IgD-negative memory B cell (primary cell): ENCODE measurements around the gene UFC1. TPM values are rescaled to one million over a fixed set of nuclear protein-coding genes. Genes with fewer than 3 reads are reported as not detected.
A peak's percentile ranks its signal among the peaks of the same experiment; 100 is the strongest.

ENCODE experiments used
- H3K27ac Mint-ChIP-seq, 3 donors: one replicate each; pipeline ENCODE4 v1.8.0; 2020 to 2022; ENCODE audit warnings: mild to moderate bottlenecking in 3 of 3, mixed read lengths in 3 of 3, moderate library complexity in 1 of 3
- H3K27me3 Mint-ChIP-seq: one replicate; pipeline ENCODE4 v1.8.0; 2021; ENCODE audit warnings: mixed read lengths
- H3K36me3 Mint-ChIP-seq: one replicate; pipeline ENCODE4 v1.8.0; 2020; ENCODE audit warnings: mild to moderate bottlenecking, mixed read lengths
- H3K4me1 Mint-ChIP-seq, 3 donors: one replicate each; pipeline ENCODE4 v1.8.0; 2020 to 2022; ENCODE audit warnings: mixed read lengths in 3 of 3, mild to moderate bottlenecking in 1 of 3
- H3K4me3 Mint-ChIP-seq, 4 donors: one replicate each; pipeline ENCODE4 v1.8.0; 2020 to 2022; ENCODE audit warnings: mild to moderate bottlenecking in 4 of 4, mixed read lengths in 4 of 4, moderate library complexity in 3 of 4
- H3K9me3 Mint-ChIP-seq, 3 donors: one replicate each; pipeline ENCODE4 v1.8.0; 2020 to 2021; ENCODE audit warnings: mixed read lengths in 3 of 3, mild to moderate bottlenecking in 1 of 3
- polyA plus RNA-seq: library from polyadenylated mRNA; unstranded; fragments of 300-500 nt; fragmentation: Illumina TruSeq; gene quantifications from one replicate; pipeline ENCODE4 v1.2.3, GENCODE V29; 2021

Gene UFC1
- polyA plus RNA-seq, 1 donor from 2014 or later: 122 TPM

DNA sequence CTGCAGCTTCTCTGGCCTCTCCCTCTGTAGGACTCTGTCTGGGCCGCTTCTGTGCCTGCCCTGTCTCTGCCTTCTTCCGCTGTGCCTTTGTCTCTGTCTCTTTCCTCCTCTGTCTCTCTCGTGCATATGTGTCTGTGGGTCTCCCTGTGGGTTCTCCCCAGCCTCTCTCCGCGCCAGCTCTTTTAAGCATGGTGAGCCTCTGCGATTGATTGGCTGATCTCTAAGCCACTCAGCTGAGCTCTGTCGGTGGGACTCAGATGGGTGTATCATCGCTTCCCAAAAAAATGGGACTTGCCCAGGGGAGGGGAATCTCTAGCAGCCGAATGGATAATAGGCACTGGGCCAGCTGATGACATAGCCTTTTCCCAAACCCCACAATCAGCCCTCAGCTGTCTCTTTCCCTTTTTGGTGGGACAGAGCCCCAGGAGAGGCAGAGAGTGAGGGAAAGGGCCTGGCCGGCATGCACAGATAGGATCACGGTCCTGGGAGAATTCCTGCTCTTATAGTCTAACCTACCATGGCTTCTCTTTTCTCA lies 45.2 kb downstream of the UFC1 start, which contains the start of gene ADAMTS4:
Gene ADAMTS4, minus strand, starts transcription at position 158 of the 535 bp plus-strand sequence. CDS start 427 bp downstream, outside the sequence.
- Mint-ChIP-seq H3K4me1 (peaks cover 17 to 32% (median 25%) of the 10 kb centered on the region in 3 donors), H3K4me3 (no peak within 1 kb of the TSS), H3K27me3 (no peaks in the 10 kb centered on the region), H3K9me3 (no peaks in the 10 kb centered on the region), H3K27ac (no peak within 1 kb of the TSS), H3K36me3 (no peaks in the 10 kb centered on the region)

- H3K36me3 Mint-ChIP-seq: peaks cover 5% of the 10 kb centered on the region
- no peaks in the 10 kb centered on the region for H3K27me3 Mint-ChIP-seq
- H3K4me1 Mint-ChIP-seq: peaks cover 16 to 36% (median 27%) of the 10 kb centered on the region in 3 donors
- H3K27ac Mint-ChIP-seq: peak overlapping the region in 1 of 3 donors; percentile 59
- no peak overlapping the region for H3K4me3 Mint-ChIP-seq
- H3K9me3 Mint-ChIP-seq: no peaks in the 10 kb centered on the region
Observed at GRCh38 chr1:161199506-161200139, 45.8 kb downstream of the UFC1 start.

- Mint-ChIP-seq H3K9me3 (no peaks in the 10 kb centered on the region), H3K27me3 (no peaks in the 10 kb centered on the region), H3K36me3 (peaks cover 5% of the 10 kb centered on the region), H3K4me3 (peak overlapping the region in 3 of 4 donors; percentile 18 to 73 (median 72)), H3K27ac (peak overlapping the region in 1 of 3 donors; percentile 59), H3K4me1 (peaks cover 8 to 33% (median 22%) of the 10 kb centered on the region in 3 donors)
Observed at GRCh38 chr1:161200421-161200991, 46.7 kb downstream of the UFC1 start.

DNA sequence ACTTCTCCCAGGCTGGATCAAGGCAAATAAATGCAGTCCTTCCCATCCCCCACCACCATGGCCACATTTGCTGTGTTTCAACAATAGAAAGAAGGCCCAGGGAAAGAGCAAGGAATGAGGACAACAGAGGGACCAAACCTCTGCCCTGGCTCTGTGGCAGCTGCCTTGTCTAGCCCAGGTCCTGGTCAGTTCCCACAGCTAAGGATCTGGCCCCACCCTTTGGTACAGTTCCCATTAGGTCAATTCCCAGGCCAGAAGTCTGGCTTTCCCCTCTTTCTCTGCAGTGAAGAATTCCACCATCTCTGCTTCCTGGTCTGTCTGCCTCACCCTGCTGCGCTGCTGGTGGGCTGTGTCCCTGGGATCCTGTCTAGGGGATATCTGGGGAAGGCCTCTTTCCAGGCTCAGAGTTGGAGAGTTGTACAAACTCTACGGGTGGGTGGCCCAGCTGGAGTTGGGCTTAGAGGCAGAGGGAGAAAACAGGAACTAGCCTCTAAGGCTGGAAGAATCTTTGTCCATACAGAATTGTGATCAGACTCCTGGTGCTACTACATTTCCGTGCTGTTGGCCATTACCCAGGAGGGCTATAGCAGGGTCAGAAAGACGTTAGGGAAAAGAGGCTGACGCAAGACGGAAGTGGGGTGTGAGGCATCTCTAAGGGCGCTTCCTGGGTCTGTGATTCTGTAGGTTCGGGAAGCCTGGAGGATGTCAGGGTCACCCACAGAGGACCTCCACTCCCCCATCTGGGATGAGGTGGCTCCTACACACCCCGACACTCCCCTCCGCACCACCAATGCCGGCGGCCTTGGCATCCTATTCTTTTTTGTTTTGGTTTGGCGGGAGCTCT lies 47.4 kb downstream of the UFC1 start:
- peak overlapping the region; percentile 93 to 97 (median 97) for H3K27ac Mint-ChIP-seq
- H3K4me1 Mint-ChIP-seq: peaks cover 6 to 35% (median 22%) of the 10 kb centered on the region in 3 donors
- H3K27me3 Mint-ChIP-seq: no peaks in the 10 kb centered on the region
- peaks cover 7% of the 10 kb centered on the region for H3K36me3 Mint-ChIP-seq
- H3K4me3 Mint-ChIP-seq: peak overlapping the region; percentile 90 to 98 (median 96)
- H3K9me3 Mint-ChIP-seq: no peaks in the 10 kb centered on the region

GRCh38 chr1:161201836-161202712 lies 48.3 kb downstream of the UFC1 start, which contains the start of gene NDUFS2:
NDUFS2 (plus strand) TSS chr1:161202367; CDS start chr1:161202386, 19 bp downstream.
- Mint-ChIP-seq H3K36me3 (peaks cover 7% of the 10 kb centered on the region), H3K27me3 (no peaks in the 10 kb centered on the region), H3K4me1 (peaks cover 6 to 38% (median 22%) of the 10 kb centered on the region in 3 donors), H3K9me3 (no peaks in the 10 kb centered on the region), H3K27ac (peak within 1 kb of the TSS; percentile 93 to 97 (median 97)), H3K4me3 (peak within 1 kb of the TSS; percentile 90 to 98 (median 96))

DNA sequence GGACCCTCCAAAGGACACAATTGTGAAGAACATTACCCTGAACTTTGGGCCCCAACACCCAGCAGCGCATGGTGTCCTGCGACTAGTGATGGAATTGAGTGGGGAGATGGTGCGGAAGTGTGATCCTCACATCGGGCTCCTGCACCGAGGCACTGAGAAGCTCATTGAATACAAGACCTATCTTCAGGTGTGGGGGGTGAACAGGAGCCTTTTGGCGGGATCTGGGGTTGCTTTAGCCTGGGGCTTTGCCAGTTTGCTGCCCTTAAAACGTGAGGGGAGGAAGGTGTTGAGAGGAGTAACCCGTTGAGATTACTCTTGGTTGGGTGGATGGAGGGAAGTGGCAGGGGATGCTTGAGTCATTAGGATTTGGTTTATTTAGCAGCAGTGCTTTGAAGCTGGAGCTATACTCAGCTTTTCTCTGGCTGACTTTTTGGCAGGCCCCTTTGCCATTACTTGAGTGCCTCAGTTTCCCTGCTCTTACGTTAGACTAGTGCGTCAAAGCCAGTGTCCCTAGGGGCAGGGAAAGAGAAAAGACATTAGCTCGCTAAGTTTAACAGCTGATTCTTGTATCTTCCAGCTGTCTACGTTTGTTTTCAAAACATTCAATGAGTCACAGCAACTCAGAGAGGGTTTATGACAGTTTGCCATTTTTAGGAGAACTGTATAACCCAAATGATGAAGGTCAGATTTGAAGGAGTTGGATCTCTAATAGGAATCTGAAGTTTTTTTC lies 52.8 kb downstream of the UFC1 start:
- no peak overlapping the region for H3K27ac Mint-ChIP-seq
- no peaks in the 10 kb centered on the region for H3K27me3 Mint-ChIP-seq
- H3K36me3 Mint-ChIP-seq: peaks cover 18% of the 10 kb centered on the region
- H3K4me3 Mint-ChIP-seq: no peak overlapping the region
- no peaks in the 10 kb centered on the region for H3K9me3 Mint-ChIP-seq
- peaks cover 3 to 36% (median 21%) of the 10 kb centered on the region in 3 donors for H3K4me1 Mint-ChIP-seq

DNA sequence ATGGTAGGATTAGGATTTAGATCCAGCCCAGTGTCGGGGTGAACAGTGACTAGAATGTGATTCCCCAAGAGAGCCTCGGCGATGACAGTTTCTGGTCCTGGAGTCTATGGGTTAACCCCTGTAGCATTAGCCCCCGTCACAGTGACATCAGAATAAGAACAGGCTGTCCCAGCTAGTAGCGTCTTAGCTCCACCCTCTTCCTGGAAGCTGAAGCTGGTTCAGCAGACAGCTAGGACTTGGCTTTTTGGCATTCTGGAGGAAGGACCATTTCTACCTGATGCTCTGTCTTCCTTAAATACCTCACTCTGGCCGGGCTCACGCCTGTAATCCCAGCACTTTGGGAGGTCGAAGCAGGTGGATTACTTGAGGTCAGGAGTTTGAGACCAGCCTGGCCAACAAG lies 53.4 kb downstream of the UFC1 start:
- no peak overlapping the region for H3K27ac Mint-ChIP-seq
- H3K9me3 Mint-ChIP-seq: no peaks in the 10 kb centered on the region
- peaks cover 22% of the 10 kb centered on the region for H3K36me3 Mint-ChIP-seq
- peaks cover 3 to 30% (median 19%) of the 10 kb centered on the region in 3 donors for H3K4me1 Mint-ChIP-seq
- H3K27me3 Mint-ChIP-seq: no peaks in the 10 kb centered on the region
- no peak overlapping the region for H3K4me3 Mint-ChIP-seq

Other genes with a start within 250 kb of the UFC1 start
- gene ITLN2, start 199.2 kb upstream of the UFC1 start, polyA plus RNA-seq: not detected
- 4.8 TPM for gene F11R, start 132.8 kb upstream of the UFC1 start, polyA plus RNA-seq
- gene TSTD1, start 115.0 kb upstream of the UFC1 start, polyA plus RNA-seq: 349 TPM
- gene USF1, start 108.0 kb upstream of the UFC1 start, polyA plus RNA-seq: 13.5 TPM
- 138 TPM for gene ARHGAP30, start 84.1 kb upstream of the UFC1 start, polyA plus RNA-seq
- not detected for gene NECTIN4, start 64.4 kb upstream of the UFC1 start, polyA plus RNA-seq
- 5.0 TPM for gene KLHDC9, start 55.6 kb upstream of the UFC1 start, polyA plus RNA-seq
- 95.2 TPM for gene PFDN2, start 35.9 kb upstream of the UFC1 start, polyA plus RNA-seq
- 19.7 TPM for gene NIT1, start 35.9 kb upstream of the UFC1 start, polyA plus RNA-seq
- 39.1 TPM for gene DEDD, start 21.3 kb upstream of the UFC1 start, polyA plus RNA-seq
- gene USP21, start 5.5 kb downstream of the UFC1 start, polyA plus RNA-seq: 30.1 TPM
- 13.4 TPM for gene PPOX, start 12.4 kb downstream of the UFC1 start, polyA plus RNA-seq
- 44.2 TPM for gene B4GALT3, start 23.5 kb downstream of the UFC1 start, polyA plus RNA-seq
- gene ADAMTS4, start 45.1 kb downstream of the UFC1 start, polyA plus RNA-seq: not detected
- 71.3 TPM for gene NDUFS2, start 48.4 kb downstream of the UFC1 start, polyA plus RNA-seq
- gene FCER1G, start 61.3 kb downstream of the UFC1 start, polyA plus RNA-seq: 6.6 TPM
- not detected for gene APOA2, start 69.7 kb downstream of the UFC1 start, polyA plus RNA-seq
- gene TOMM40L, start 72.1 kb downstream of the UFC1 start, polyA plus RNA-seq: 3.8 TPM
- gene NR1I3, start 84.2 kb downstream of the UFC1 start, polyA plus RNA-seq: not detected
- not detected for gene PCP4L1, start 104.8 kb downstream of the UFC1 start, polyA plus RNA-seq
- gene MPZ, start 156.0 kb downstream of the UFC1 start, polyA plus RNA-seq: not detected
- gene SDHC, start 160.4 kb downstream of the UFC1 start, polyA plus RNA-seq: 173 TPM
- gene CFAP126, start 213.9 kb downstream of the UFC1 start, polyA plus RNA-seq: not detected